Measurements from ENCODE around the gene SPATA13.

Gene SPATA13

DNA sequence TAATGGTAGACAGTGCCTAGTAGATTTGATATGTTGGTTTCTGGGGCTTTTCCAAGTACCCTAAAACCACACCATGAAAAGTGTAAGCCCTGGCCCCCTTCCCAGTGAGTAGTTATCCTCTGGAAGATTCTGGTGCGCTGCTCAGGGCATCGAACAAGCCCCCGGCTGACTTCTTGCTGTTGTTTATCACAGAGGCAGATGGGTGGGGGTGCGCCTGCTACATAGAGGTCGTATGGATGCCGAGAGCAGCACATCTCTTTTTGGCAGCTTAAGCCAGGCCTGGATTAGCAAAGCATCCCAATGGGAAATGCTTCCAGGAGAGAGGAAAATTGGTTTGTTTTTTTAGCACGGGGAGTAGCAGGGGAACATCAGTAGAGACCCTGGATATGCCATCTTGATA is 26.3 kb upstream of the SPATA13 start:
- peaks cover 5% of the 10 kb centered on the region for H3K9me3 ChIP-seq (ENCODE audit: insufficient read depth, low read length, severe bottlenecking)
- no peaks in the 10 kb centered on the region for H3K4me1 ChIP-seq (ENCODE audit: insufficient read depth, low read length)
- peaks cover 2% of the 10 kb centered on the region for H3K27me3 ChIP-seq (ENCODE audit: insufficient read depth, low read length, poor library complexity)
- no peak overlapping the region for H3K4me2 ChIP-seq (ENCODE audit: insufficient read depth, low read length)
- no peak overlapping the region for H3K9ac ChIP-seq (ENCODE audit: low read depth, low read length)
- ATAC-seq (ENCODE audit: insufficient read depth, low read depth): no peak
- no peaks in the 10 kb centered on the region for H3K79me2 ChIP-seq (ENCODE audit: insufficient read depth, low read length)
- no peak for TF ChIP-seq EZH2 (IDR thresholded peaks at IDR 0.05; ENCODE audit: borderline replicate concordance, low read depth, low read length, severe bottlenecking)
- TF ChIP-seq, protein P1, sequence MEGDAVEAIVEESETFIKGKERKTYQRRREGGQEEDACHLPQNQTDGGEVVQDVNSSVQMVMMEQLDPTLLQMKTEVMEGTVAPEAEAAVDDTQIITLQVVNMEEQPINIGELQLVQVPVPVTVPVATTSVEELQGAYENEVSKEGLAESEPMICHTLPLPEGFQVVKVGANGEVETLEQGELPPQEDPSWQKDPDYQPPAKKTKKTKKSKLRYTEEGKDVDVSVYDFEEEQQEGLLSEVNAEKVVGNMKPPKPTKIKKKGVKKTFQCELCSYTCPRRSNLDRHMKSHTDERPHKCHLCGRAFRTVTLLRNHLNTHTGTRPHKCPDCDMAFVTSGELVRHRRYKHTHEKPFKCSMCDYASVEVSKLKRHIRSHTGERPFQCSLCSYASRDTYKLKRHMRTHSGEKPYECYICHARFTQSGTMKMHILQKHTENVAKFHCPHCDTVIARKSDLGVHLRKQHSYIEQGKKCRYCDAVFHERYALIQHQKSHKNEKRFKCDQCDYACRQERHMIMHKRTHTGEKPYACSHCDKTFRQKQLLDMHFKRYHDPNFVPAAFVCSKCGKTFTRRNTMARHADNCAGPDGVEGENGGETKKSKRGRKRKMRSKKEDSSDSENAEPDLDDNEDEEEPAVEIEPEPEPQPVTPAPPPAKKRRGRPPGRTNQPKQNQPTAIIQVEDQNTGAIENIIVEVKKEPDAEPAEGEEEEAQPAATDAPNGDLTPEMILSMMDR (IDR thresholded peaks at IDR 0.05; ENCODE audit: borderline replicate concordance, extremely low read depth, low read length, poor library complexity, severe bottlenecking): no peak
- DNase-seq: no peak
- no peak overlapping the region for H2AFZ ChIP-seq (ENCODE audit: low read depth, low read length)
- H3K4me3 ChIP-seq (ENCODE audit: low read depth in 1 of 2, low read length in 2 of 2): no peak overlapping the region
- H4K20me1 ChIP-seq (ENCODE audit: insufficient read depth, low read length): no peaks in the 10 kb centered on the region
- H3K27ac ChIP-seq (ENCODE audit: low read length): no peak overlapping the region
- no peaks in the 10 kb centered on the region for H3K36me3 ChIP-seq (ENCODE audit: insufficient read depth, low read length)

DNA sequence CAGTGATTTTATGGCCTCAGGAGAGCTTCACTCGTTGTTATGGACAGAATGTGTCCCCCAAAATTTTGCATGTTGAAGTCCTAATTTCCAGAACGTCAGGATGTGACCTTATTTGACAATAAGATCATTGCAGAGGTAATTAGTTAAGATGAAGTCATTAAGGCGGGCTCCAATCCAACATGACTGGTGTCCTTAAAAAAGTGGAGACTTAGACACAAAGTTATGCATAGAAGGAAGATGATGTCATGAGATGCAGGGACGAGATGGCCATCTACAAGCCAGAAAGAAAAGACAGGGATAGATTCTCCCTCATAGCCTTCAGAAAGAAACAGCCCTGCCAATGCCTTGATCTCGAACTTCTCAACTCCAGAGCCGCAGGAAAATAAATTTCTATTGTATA is 25.8 kb upstream of the SPATA13 start:
- no peak overlapping the region for H3K27ac ChIP-seq (ENCODE audit: low read length)
- no peaks in the 10 kb centered on the region for H3K27me3 ChIP-seq (ENCODE audit: insufficient read depth, low read length, poor library complexity)
- H3K4me3 ChIP-seq (ENCODE audit: low read depth in 1 of 2, low read length in 2 of 2): no peak overlapping the region
- no peak overlapping the region for H3K4me2 ChIP-seq (ENCODE audit: insufficient read depth, low read length)
- no peaks in the 10 kb centered on the region for H3K36me3 ChIP-seq (ENCODE audit: insufficient read depth, low read length)
- H3K9me3 ChIP-seq (ENCODE audit: insufficient read depth, low read length, severe bottlenecking): peaks cover 5% of the 10 kb centered on the region
- no peaks in the 10 kb centered on the region for H3K79me2 ChIP-seq (ENCODE audit: insufficient read depth, low read length)
- no peak for DNase-seq
- TF ChIP-seq, protein P1 (IDR thresholded peaks at IDR 0.05; ENCODE audit: borderline replicate concordance, extremely low read depth, low read length, poor library complexity, severe bottlenecking): no peak
- H2AFZ ChIP-seq (ENCODE audit: low read depth, low read length): no peak overlapping the region
- H3K4me1 ChIP-seq (ENCODE audit: insufficient read depth, low read length): no peaks in the 10 kb centered on the region
- no peak for ATAC-seq (ENCODE audit: insufficient read depth, low read depth)
- no peak overlapping the region for H3K9ac ChIP-seq (ENCODE audit: low read depth, low read length)
- H4K20me1 ChIP-seq (ENCODE audit: insufficient read depth, low read length): no peaks in the 10 kb centered on the region

DNA sequence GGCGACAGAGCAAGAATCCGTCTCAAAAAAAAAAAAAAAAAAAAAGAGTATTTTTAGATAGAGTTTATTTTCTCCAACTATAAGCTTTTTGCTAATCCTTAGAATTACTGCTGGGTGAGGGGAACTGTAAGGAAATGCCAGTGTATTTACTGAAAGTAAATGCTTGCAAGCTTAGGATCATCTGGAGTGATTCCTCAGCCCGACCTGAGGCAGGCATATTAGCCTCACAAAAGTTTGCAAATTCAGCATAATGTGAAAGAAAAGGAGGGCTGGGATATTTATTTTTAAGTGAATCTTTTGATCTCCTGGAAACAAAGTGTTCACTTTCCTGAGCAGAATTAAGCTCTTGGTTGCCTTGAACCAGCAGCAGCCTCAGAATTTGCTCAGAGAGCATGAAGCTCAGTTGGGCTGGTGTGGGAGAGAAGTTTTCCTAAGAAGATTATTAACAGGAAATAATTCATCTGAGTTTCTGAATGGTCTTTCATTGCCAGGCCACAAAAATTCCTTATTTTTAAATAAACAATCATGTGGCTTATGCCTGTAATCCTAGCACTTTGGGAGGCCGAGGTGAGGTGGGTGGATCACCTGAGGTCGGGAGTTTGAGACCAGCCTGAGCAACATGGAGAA is 24.7 kb upstream of the SPATA13 start:
- no peak for ATAC-seq (ENCODE audit: insufficient read depth, low read depth)
- Histone ChIP-seq H3K27ac (ENCODE audit: low read length) (no peak overlapping the region), H3K36me3 (ENCODE audit: insufficient read depth, low read length) (no peaks in the 10 kb centered on the region), H3K4me1 (ENCODE audit: insufficient read depth, low read length) (no peaks in the 10 kb centered on the region), H3K4me2 (ENCODE audit: insufficient read depth, low read length) (no peak overlapping the region), H4K20me1 (ENCODE audit: insufficient read depth, low read length) (no peaks in the 10 kb centered on the region), H3K9ac (ENCODE audit: low read depth, low read length) (no peak overlapping the region), H3K9me3 (ENCODE audit: insufficient read depth, low read length, severe bottlenecking) (peaks cover 5% of the 10 kb centered on the region), H3K79me2 (ENCODE audit: insufficient read depth, low read length) (no peaks in the 10 kb centered on the region), H3K4me3 (ENCODE audit: low read depth in 1 of 2, low read length in 2 of 2) (no peak overlapping the region), H2AFZ (ENCODE audit: low read depth, low read length) (no peak overlapping the region), H3K27me3 (ENCODE audit: insufficient read depth, low read length, poor library complexity) (no peaks in the 10 kb centered on the region)
- no peak for TF ChIP-seq EZH2 (IDR thresholded peaks at IDR 0.05; ENCODE audit: borderline replicate concordance, low read depth, low read length, severe bottlenecking)
- TF ChIP-seq, protein P1 (IDR thresholded peaks at IDR 0.05; ENCODE audit: borderline replicate concordance, extremely low read depth, low read length, poor library complexity, severe bottlenecking): no peak
- DNase-seq: no peak

DNA sequence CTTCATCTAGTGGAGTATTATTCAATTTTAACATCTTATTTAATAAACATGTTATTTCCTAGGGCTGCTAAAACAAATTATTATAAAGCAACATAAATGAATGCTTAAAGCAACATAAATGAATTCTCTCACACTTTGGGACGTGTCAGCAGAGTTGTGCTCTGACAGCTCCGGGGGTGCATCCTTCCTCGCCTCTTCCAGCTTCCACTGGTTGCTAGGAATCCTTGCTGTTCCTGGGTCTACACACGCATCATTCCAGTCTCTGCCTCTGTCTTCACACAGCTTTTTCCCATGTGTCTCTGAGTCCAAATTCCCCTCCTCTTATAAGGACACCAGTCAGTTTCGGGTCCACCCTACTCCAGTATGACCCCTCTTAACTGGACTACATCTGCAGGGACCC is 21.6 kb upstream of the SPATA13 start:
- Histone ChIP-seq H4K20me1 (ENCODE audit: insufficient read depth, low read length) (no peaks in the 10 kb centered on the region), H3K4me2 (ENCODE audit: insufficient read depth, low read length) (no peak overlapping the region), H3K4me3 (ENCODE audit: low read depth in 1 of 2, low read length in 2 of 2) (no peak overlapping the region), H3K9me3 (ENCODE audit: insufficient read depth, low read length, severe bottlenecking) (no peaks in the 10 kb centered on the region), H3K27ac (ENCODE audit: low read length) (no peak overlapping the region), H3K27me3 (ENCODE audit: insufficient read depth, low read length, poor library complexity) (peaks cover under 1% of the 10 kb centered on the region), H3K36me3 (ENCODE audit: insufficient read depth, low read length) (no peaks in the 10 kb centered on the region), H3K4me1 (ENCODE audit: insufficient read depth, low read length) (no peaks in the 10 kb centered on the region), H2AFZ (ENCODE audit: low read depth, low read length) (no peak overlapping the region), H3K79me2 (ENCODE audit: insufficient read depth, low read length) (no peaks in the 10 kb centered on the region), H3K9ac (ENCODE audit: low read depth, low read length) (no peak overlapping the region)
- ATAC-seq (ENCODE audit: insufficient read depth, low read depth) (no peak), DNase-seq (no peak)
- TF ChIP-seq, protein P1 (IDR thresholded peaks at IDR 0.05; ENCODE audit: borderline replicate concordance, extremely low read depth, low read length, poor library complexity, severe bottlenecking): no peak
- TF ChIP-seq EZH2 (IDR thresholded peaks at IDR 0.05; ENCODE audit: borderline replicate concordance, low read depth, low read length, severe bottlenecking): no peak

All from DND-41 (cell line).